ENCODE measurements around the gene TSPAN18. TPM values are rescaled to one million over a fixed set of nuclear protein-coding genes. Genes with fewer than 3 reads are reported as not detected.

Gene TSPAN18
- total RNA-seq, 6 donors from 2014 or later: 8.2 to 48.6 (median 17.5) TPM

GRCh38 chr11:44702889-44703288, 23.9 kb upstream of the TSPAN18 start:
- 63 to 74% methylated on average over 1 to 4 of the region's 4 CpGs for WGBS, 2 donors
- H3K27ac ChIP-seq: no peak overlapping the region
- H3K27me3 ChIP-seq: no peaks in the 10 kb centered on the region
- ATAC-seq (ENCODE audit: low FRiP score in 2 of 2) (peak in 1 of 2 donors; percentile 3), DNase-seq (no peak)
- no peak overlapping the region for H3K4me3 ChIP-seq
- H3K36me3 ChIP-seq: no peaks in the 10 kb centered on the region
- H3K9me3 ChIP-seq: peaks cover 0 to 9% (median 3%) of the 10 kb centered on the region in 4 donors
- TF ChIP-seq POLR2AphosphoS5 (IDR thresholded peaks at IDR 0.05): no peak
- no peak for TF ChIP-seq POLR2A (IDR thresholded peaks at IDR 0.05)
- no peak for TF ChIP-seq CTCF (IDR thresholded peaks at IDR 0.05)
- TF ChIP-seq EP300 (IDR thresholded peaks at IDR 0.05): no peak
- H3K4me1 ChIP-seq: peaks cover 5 to 13% (median 9%) of the 10 kb centered on the region in 4 donors

DNA sequence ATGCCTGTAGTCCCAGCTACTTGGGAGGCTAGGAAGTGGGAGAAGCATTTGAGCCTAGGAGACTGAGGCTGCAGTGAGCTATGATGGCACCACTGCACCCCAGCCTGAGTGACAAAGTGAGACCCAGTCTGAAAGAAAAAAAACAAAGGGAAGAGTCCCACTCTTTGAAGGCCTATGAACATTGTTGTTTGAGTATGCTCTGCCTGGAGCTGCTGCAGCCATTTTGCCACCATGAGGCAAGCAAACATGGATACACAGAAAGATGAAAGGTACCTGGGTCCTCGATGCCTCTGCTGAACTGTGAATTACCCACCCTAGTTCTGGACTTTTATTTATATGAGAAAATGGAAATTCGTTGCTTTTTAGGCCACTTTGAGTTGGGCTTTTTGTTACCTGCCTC, 19.7 kb upstream of the TSPAN18 start:
- TF ChIP-seq EP300 (IDR thresholded peaks at IDR 0.05) (no peak), CTCF (IDR thresholded peaks at IDR 0.05) (no peak), POLR2AphosphoS5 (IDR thresholded peaks at IDR 0.05) (no peak), POLR2A (IDR thresholded peaks at IDR 0.05) (no peak)
- ATAC-seq (ENCODE audit: low FRiP score in 2 of 2) (no peak), DNase-seq (no peak)
- H3K27ac ChIP-seq: no peak overlapping the region
- peaks cover 0 to 9% (median 3%) of the 10 kb centered on the region in 4 donors for H3K9me3 ChIP-seq
- H3K27me3 ChIP-seq: no peaks in the 10 kb centered on the region
- H3K4me1 ChIP-seq: peaks cover 0 to 7% (median 3%) of the 10 kb centered on the region in 4 donors
- no peaks in the 10 kb centered on the region for H3K36me3 ChIP-seq
- no peak overlapping the region for H3K4me3 ChIP-seq
- 89 to 92% methylated on average over 2 of the region's 2 CpGs for WGBS, 2 donors

- no peak for DNase-seq
- ATAC-seq (ENCODE audit: low FRiP score in 2 of 2): peak in 1 of 2 donors; percentile 32
- 58 to 70% methylated on average over 9 to 10 of the region's 10 CpGs for WGBS, 2 donors
These were observed 18.8 kb upstream of the TSPAN18 start for GRCh38 chr11:44708009-44708408.

DNA sequence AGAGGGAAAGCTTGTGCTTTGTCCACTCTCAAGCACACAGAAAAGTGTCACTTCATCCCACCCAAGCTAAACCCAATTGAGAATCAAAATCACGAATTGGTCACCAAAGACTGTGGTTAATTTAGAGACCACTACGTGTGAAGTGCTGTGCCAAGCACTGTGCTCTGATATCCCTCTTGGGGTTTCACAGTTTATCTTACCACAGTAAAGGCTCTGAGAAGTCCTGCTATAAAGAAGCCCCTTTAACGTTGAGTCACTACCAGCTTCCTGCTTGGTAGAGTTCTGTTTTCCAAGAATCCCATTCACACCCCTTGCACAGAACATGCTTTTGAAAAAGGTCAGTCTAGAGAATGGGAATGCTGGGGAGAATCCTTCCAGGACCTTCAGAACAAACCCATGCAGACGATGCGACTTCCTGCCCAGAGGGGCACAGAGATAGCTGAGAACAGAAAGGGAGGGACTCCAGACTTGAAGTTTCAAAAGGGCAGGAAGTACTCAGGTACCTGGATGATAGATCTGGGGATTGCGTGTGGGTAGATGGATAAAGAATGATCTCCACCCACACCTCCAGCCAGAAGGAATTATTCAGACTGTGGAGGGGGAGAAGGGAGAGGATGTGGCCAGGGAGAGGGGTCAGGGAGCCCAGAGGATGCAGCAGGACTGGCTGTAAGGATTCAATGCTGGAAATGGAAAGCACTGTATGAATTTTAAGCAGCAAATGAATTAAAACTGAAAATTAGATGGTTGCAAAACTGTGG, 18.1 kb upstream of the TSPAN18 start:
- H3K36me3 ChIP-seq: no peaks in the 10 kb centered on the region
- peaks cover 0 to 4% (median under 1%) of the 10 kb centered on the region in 4 donors for H3K9me3 ChIP-seq
- no peaks in the 10 kb centered on the region for H3K27me3 ChIP-seq
- ATAC-seq (ENCODE audit: low FRiP score in 2 of 2): no peak
- peaks cover 0 to 7% (median 3%) of the 10 kb centered on the region in 4 donors for H3K4me1 ChIP-seq
- H3K27ac ChIP-seq: no peak overlapping the region
- WGBS, 2 donors: 52 to 73% methylated on average over 4 to 6 of the region's 6 CpGs
- no peak for DNase-seq
- no peak overlapping the region for H3K4me3 ChIP-seq
- no peak for TF ChIP-seq POLR2A (IDR thresholded peaks at IDR 0.05)
- no peak for TF ChIP-seq EP300 (IDR thresholded peaks at IDR 0.05)
- TF ChIP-seq CTCF (IDR thresholded peaks at IDR 0.05): no peak
- TF ChIP-seq POLR2AphosphoS5 (IDR thresholded peaks at IDR 0.05): no peak

More at GRCh38 chr11:44708009-44708408, 18.8 kb upstream of the TSPAN18 start:
- H3K36me3 ChIP-seq: no peaks in the 10 kb centered on the region
- H3K9me3 ChIP-seq: peaks cover 0 to 9% (median 3%) of the 10 kb centered on the region in 4 donors
- no peaks in the 10 kb centered on the region for H3K27me3 ChIP-seq
- H3K27ac ChIP-seq: no peak overlapping the region
- TF ChIP-seq POLR2A (IDR thresholded peaks at IDR 0.05): no peak
- peaks cover 0 to 7% (median 3%) of the 10 kb centered on the region in 4 donors for H3K4me1 ChIP-seq
- H3K4me3 ChIP-seq: no peak overlapping the region

DNA sequence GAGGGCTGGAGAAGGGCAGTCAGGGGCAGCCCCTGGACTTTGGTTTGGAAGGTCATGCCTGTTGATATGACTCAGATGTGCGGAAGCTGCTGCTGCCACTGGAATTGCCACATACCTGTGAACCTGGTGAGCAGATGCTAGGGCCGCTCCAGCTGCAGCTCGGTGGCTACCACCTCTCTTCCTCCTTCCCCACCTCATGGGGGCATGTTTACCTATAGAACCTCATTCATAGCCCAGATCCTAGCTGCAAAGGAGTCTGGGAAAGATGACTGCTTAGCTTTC, 17.5 kb upstream of the TSPAN18 start:
- H3K27ac ChIP-seq: no peak overlapping the region
- no peaks in the 10 kb centered on the region for H3K36me3 ChIP-seq
- TF ChIP-seq EP300 (IDR thresholded peaks at IDR 0.05) (no peak), CTCF (IDR thresholded peaks at IDR 0.05) (no peak), POLR2A (IDR thresholded peaks at IDR 0.05) (no peak), POLR2AphosphoS5 (IDR thresholded peaks at IDR 0.05) (no peak)
- H3K4me3 ChIP-seq: no peak overlapping the region
- H3K4me1 ChIP-seq: peaks cover 0 to 7% (median 3%) of the 10 kb centered on the region in 4 donors
- WGBS, 2 donors: 79 to 83% methylated on average over 3 of the region's 3 CpGs
- no peak for ATAC-seq (ENCODE audit: low FRiP score in 2 of 2)
- H3K27me3 ChIP-seq: no peaks in the 10 kb centered on the region
- no peak for DNase-seq
- no peaks in the 10 kb centered on the region for H3K9me3 ChIP-seq
